GM12892 (cell line): ENCODE results near the gene NUDT3.

ENCODE experiments used
- POLR2A ChIP-seq: IDR thresholded peaks from 2 replicates; pipeline ENCODE4 v1.6.1; 2011; ENCODE audit warnings: low read depth, low read length, control low read depth
- TAF1 ChIP-seq: IDR thresholded peaks from 2 replicates; pipeline ENCODE4 v1.6.1; 2011; ENCODE audit warnings: low read depth, mild to moderate bottlenecking, control low read depth, low read length, borderline replicate concordance

DNA sequence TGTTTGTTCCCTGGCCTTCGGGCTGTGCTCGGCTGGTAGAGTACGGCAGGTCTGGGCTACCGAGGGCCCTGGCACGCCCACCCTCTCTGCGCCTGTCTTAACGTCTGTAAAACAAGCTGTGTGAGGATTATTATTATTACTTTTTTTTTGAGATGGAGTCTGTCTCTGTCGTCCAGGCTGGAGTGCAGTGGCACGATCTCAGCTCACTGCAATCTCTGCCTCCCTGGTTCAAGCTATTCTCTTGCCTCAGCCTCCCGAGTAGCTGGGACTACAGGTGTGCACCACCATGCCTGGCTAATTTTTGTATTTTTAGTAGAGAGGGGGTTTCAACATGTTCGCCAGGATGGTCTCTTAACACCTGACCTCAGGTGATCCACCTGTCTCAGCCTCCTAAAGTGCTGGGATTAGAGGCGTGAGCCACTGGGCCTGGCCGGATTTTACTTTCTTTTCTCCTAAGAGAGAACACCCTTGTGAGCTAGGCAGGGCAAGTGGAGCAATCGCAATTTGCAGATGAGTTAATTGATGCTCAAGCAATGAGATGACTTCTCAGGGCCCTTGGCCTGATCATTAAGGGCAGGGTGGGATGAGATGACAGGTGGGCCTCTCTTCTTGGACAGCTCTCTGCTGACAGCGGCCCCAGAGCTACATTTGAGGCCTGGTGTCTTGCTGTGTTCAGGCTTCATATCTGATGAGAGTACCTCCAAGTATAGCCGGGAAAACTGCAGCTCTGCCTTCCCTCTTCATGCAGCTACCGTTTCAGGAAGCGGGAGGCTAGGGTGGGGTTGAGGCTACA, 142.8 kb downstream of the NUDT3 start:
- TF ChIP-seq TAF1 (no peak), POLR2A (no peak)
